Limb (tissue), 2 donors: ENCODE measurements around the gene NXNL1.
"Not testable (repeated sequence)": the region's sequence is repeated elsewhere in the genome, so short reads cannot be mapped to it uniquely, and the experiment has no call there.

Experiments
- DNase-seq, 2 donors: peaks; one replicate each; pipeline ENCODE4 v3.0.0-alpha.2; 2016; ENCODE audit errors: extremely low spot score in 2 of 2

Gene NXNL1

DNA sequence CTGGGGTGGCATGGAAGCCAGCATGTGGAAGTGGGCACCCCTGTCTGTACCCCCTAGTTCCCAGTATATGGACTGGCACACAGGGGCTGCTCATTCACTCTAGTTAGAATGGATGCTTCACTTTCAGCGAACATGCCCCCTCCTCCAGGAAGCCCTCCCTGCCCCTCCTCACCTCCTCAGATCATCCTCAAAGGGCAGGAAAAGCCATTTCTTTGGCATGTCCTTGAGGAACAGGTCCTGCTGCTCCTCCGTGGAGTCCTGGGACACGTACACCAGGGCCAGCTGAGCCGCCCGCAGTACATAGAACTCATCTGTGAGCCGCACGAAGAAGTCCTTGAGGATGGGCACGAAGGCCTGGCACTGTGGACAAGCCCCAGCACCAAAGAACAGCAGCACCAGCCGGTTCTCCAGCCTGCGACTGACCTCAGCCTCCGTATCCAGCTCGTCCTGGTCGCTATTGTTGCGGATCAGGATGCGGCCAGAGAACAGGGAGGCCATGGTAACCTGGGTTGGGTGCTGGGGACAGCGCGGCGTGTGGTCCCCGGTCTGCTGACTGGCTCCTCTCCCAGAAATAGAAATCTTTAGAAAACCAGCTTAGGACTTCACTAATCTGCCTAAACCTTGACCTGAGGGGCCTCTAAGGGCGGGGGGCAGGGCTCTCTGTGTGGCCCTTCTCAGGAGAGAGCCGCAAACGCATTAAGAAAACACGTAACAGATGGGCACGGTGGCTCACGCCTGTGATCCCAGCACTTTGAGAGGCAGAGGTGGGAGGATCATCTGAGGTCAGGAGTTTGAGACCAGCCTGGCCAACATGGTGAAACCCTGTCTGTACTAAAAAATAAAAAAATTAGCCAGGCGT is at the start of gene NXNL1:
TSS of gene NXNL1 (minus strand) at position 555 of the 859 bp plus-strand sequence. CDS start at position 498, 57 bp downstream.
- DNase-seq = no peak

GRCh38 chr19:17508558-17508933 is 47.8 kb upstream of the NXNL1 start:
- not testable (repeated sequence) for DNase-seq

DNA sequence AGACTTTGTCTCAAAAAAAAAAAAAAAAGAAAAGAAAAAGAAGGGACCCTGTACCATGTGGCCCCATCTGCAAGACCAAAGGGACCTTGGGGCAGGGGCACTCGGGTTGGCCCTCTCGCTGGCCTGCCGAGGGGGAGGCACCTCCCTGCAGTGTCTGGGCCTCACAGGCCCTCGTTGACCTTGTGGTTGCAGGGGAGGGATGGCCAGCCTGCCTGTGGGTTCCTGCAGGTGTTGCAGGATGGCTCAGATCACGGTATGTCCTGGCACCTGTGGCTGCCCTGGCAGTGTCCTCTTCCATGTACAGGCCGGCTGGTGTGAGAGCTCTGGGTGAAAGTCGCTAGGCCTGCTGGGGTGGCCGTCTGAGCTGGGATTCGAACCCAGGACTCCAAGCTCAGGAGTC is 46.0 kb upstream of the NXNL1 start:
- DNase-seq = no peak

DNA sequence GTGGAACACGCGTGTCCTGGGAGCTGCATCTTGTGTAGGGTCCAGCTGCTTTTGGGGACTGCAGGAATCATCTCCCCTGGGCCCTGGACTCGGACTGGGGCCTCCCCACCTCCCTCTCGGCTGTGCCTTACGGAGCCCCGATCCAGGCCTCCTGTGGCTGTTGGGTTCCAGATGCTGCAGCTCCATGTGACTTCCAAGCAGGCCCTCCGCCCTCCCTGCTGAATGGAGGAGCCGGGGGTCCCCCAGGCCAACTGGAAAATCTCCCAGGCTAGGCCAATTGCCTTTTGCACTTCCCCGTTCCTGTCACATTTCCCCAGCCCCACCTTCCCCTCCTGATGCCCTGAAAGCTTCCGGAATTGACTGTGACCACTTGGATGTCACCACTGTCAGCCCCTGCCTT is 44.5 kb upstream of the NXNL1 start:
- no peak for DNase-seq

GRCh38 chr19:17504456-17504855 is 43.7 kb upstream of the NXNL1 start:
- DNase-seq = no peak

DNA sequence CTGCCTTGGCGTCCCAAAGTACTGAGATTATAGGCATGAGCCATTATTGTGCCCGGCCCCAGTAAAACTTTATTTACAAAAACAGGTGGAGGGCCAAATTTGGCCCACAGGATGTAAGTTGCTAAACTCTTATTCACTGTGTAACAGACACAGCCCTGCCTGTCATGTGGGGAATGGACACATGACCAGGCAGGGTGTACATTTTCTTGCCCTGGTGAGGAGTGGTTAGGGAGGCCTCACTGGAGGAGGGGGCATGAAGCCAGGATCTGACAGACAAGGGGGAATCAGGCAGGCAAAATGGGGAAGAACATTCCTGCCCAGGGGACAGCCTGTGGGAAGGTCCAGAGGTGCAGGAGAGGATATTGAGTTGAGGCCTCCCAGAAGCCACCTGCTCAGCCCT is 43.3 kb upstream of the NXNL1 start:
- DNase-seq = no peak

DNA sequence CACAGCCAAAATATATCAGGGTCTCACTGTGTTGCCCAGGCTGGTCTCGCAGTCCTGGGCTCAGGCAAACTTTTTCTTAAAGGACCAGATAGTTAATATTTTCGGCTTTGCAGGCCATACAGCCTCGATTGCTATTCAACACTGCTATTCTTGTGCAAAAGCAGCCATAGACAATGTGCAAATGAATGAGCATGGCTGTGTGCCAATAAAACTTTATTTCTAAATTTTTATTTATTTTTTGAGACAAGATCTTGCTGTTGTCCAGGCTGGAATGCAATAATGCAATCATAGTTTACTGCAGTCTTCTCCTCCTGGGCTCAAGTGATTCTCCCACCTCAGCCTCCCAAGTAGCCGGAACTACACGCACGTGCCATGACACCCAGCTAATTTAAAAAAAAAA is 42.5 kb upstream of the NXNL1 start:
- no peak for DNase-seq

DNA sequence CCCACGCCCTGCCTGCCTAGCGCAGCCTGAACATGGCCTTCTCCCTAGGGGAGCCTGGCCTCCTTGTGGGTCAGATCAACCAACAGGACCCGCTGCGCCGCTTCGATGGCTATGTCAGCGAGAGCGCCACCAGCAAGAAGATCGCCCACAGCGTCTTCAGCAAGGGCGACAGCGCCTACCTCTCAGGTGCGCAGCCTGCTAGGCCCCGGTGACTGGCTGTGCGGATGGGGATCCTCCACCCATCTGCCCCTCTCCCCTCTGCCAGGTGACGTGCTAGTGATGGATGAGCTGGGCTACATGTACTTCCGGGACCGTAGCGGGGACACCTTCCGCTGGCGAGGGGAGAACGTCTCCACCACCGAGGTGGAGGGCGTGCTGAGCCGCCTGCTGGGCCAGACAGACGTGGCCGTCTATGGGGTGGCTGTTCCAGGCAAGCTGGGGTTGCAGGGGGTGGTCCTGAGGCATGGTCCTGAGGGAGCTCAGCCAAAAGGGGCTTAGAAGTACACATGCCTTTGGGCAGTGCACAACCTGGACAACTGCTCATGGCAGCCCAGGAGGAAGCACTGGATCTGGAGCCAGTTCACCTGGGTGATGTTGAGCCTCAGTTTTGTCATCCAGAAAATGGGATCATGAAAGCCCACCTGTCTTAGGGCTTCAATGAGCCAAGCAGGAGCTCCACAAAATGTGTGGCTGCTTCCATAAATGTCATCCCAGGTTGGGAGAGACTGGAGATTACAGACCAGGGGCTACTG is 39.9 kb upstream of the NXNL1 start:
- no peak for DNase-seq

DNA sequence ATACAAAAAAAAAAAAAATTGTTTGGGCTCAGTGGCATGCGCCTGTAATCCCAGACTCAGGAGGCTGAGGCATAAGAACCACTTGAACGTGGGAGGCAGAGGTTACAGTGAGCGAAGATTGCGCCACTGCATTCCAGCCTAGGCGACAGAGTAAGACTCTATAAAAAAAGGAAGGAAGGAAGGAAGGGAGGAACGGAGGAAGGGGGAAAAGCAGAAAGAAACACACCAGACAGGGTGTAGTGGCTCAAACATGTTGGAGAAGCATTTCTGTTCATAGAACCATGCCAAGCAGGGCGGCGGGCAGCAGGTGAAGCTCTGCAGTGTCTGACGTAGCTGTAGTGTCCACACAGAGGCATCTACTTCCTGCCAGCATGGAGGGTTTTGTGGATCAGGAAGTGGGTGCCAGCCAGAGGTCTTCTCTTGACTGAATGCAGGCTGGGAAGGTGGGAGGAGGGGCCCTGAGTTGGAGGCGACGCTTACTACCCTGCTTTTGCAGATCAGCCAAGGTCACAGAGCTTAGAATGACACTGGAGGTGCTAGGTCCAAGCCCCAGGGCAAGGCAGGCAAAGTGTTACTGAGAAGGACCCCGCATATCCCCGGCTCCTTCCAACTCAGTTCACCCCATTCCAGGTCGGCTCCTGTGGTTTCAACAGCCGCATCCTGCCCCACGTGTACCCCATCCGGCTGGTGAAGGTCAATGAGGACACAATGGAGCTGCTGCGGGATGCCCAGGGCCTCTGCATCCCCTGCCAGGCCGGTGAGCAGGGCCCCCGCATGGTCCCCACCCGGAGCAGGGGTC is 39.1 kb upstream of the NXNL1 start:
- DNase-seq = no peak

GRCh38 chr19:17499025-17499424 is 38.3 kb upstream of the NXNL1 start:
- not testable (repeated sequence) for DNase-seq

- DNase-seq = no peak
Observed at GRCh38 chr19:17497149-17497798, 36.5 kb upstream of the NXNL1 start.

DNA sequence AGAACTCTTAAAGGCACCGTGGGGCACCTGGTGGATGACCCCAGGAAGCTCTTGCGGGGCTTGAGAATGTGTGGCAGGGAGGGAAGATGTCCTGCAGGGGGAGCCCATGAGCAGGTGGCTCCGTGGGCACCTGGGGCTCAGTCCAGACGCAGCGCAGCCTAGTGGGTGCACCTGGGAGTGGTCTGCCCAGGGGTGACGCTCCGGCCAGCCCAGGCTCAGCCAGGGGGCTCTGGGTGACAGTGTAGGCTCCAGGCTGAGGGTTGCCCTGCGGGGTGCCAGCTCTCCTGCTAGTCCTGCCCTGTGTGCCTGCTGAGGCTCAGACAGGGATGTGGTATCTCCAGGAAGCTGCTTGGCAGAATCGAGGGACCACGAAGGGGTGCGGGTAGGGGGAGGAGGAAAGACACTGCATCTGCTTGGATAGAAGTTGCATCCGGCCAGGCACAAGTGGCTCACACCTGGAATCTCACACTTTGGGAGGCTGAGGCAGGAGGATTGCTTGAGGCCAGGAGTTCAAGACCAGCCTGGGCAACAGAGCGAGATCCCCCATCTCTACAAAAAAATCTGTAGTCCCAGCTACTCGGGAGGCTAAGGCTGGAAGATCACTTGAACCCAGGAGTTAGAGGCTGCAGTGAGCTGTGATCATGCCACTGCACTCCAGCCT is 35.7 kb upstream of the NXNL1 start:
- DNase-seq = peak in 1 of 2 donors; percentile 74

DNA sequence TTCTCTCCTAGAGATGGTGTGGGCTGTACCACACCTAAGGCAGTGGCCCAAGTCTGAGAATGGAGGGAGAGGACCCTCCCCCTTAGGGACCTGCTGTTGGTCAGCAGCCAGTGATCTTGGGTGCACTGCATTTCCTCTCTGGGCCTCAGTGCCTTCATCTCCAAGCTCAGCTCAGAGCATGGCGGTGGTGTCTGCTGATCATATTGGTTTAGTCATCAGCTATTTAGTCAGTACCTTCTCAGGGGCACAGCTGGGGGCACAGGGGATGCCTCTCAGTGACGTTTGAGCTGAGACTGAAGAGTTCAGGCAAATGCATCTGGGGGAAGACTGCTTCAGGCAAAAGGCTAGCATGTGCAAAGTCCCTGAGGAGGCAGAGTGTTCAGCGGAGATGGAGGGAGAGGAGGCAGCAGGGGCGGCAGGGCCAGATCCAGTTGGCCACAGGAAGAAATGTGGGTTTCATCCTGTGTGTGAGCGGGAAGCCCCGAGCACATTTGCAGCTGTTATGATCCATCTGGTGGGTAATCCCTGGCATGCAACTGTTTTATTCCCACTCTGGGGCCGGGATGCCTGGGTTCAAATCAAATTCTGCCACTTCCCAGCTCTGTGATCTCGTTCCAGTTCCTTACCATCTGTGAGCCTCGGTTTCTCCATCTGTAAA is 35.0 kb upstream of the NXNL1 start:
- no peak for DNase-seq

- DNase-seq = no peak
Observed at GRCh38 chr19:17491287-17491686, 30.6 kb upstream of the NXNL1 start.

- DNase-seq = no peak
Observed at GRCh38 chr19:17490411-17490810, 29.7 kb upstream of the NXNL1 start.

GRCh38 chr19:17489392-17490030 is 28.8 kb upstream of the NXNL1 start:
- no peak for DNase-seq

DNA sequence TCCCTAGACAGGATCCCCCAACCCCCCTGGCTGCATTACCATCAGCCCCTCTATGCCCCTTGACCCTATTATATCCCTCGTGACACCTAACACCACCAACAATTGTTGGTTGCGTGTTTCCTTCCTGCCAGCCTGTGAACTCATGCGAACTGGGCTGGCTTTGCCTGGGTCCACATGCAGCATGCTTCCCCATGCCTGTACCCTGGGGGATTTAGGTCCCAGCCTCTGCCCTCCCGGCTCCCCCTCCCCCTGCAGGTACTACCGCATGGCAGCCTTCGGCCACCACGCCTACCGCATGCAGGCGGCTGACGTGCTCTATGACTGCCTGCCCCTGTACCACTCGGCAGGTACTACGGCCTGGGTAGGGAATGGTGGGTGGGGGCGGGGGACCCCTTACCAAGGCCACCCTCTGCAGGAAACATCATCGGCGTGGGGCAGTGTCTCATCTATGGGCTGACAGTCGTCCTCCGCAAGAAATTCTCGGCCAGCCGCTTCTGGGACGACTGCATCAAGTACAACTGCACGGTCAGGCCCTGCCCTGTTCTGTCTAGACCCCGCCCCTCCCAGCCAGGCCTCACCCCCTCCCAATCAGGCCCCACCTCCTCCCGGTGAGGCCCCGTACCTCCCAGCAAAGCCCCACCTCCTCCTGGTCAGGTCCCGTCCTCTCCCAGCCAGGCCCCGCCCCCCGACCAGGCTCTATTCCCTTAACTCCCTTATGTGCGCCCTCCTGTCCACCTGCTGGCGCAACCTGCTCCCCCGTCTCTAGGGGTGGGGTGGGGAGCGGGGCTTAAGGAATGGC is 28.1 kb upstream of the NXNL1 start:
- DNase-seq = peak; percentile 27 to 75

GRCh38 chr19:17487284-17488121 is 26.8 kb upstream of the NXNL1 start:
- no peak for DNase-seq
